ENCODE measurements around the gene LRMDA.

DNA sequence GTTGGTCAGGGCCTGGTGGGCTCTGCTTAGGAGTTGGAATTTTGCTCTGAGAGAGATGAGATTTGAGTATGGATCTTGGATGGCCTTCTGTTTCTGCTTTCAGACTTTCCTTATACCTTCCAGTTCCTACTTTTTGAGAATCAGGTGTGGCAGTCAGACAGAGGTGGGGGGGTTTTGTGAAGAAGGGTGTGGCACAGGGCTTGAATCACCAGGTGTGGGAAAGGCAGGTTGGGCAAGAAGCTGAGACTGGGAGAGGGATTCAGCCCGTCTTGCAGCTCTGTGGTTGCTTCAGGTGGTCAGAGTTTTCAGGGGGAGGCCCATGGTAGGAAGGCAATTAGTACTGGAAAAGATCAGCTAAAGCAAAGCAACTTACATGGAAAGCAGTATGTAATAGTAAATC lies 340.2 kb downstream of the LRMDA start:
- TF ChIP-seq, protein P1, sequence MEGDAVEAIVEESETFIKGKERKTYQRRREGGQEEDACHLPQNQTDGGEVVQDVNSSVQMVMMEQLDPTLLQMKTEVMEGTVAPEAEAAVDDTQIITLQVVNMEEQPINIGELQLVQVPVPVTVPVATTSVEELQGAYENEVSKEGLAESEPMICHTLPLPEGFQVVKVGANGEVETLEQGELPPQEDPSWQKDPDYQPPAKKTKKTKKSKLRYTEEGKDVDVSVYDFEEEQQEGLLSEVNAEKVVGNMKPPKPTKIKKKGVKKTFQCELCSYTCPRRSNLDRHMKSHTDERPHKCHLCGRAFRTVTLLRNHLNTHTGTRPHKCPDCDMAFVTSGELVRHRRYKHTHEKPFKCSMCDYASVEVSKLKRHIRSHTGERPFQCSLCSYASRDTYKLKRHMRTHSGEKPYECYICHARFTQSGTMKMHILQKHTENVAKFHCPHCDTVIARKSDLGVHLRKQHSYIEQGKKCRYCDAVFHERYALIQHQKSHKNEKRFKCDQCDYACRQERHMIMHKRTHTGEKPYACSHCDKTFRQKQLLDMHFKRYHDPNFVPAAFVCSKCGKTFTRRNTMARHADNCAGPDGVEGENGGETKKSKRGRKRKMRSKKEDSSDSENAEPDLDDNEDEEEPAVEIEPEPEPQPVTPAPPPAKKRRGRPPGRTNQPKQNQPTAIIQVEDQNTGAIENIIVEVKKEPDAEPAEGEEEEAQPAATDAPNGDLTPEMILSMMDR (IDR thresholded peaks at IDR 0.05) = no peak
- no peak for TF ChIP-seq POLR2A (IDR thresholded peaks at IDR 0.05)
